Spleen (tissue), 11 donors: ENCODE results near the gene PPP1R26. TPM values are rescaled to one million over a fixed set of nuclear protein-coding genes. Genes with fewer than 3 reads are reported as not detected.
"Not testable (repeated sequence)": the region's sequence is repeated elsewhere in the genome, so short reads cannot be mapped to it uniquely, and the experiment has no call there.

Experiments used
- DNase-seq: peaks from one replicate; pipeline ENCODE4 v3.0.0-alpha.2; 2020
- H3K27ac ChIP-seq, 8 donors: fragments of 200-600 bp; sonication (generic) in 7 of 8; 1 replicate in 4 of 8; 2 replicates in 4 of 8; pipeline versions ENCODE4 v1.5.0 to v1.8.0; 2016 to 2021; ENCODE audit warnings: inconsistent platforms in 4 of 8, mild to moderate bottlenecking in 4 of 8, moderate library complexity in 1 of 8
- H3K27me3 ChIP-seq, 7 donors: fragments of 200-600 bp; sonication (generic) in 6 of 7; replicated peaks in 1 of 7; 1 replicate in 4 of 7; 2 replicates in 3 of 7; pipeline versions ENCODE4 v1.5.0 to v1.8.0; 2016 to 2021; ENCODE audit warnings: inconsistent platforms in 3 of 7, mild to moderate bottlenecking in 1 of 7
- H3K36me3 ChIP-seq, 6 donors: fragments of 200-600 bp; sonication (generic) in 5 of 6; 1 replicate in 4 of 6; 2 replicates in 2 of 6; pipeline versions ENCODE4 v1.5.0 to v1.8.0; 2016 to 2021; ENCODE audit warnings: inconsistent platforms in 2 of 6
- H3K4me1 ChIP-seq, 6 donors: fragments of 200-600 bp; sonication (generic) in 5 of 6; 1 replicate in 3 of 6; 2 replicates in 3 of 6; pipeline versions ENCODE4 v1.5.0 to v1.8.0; 2016 to 2021; ENCODE audit warnings: inconsistent platforms in 3 of 6
- H3K4me3 ChIP-seq, 8 donors: fragments of 200-600 bp; sonication (generic) in 7 of 8; 1 replicate in 4 of 8; 2 replicates in 4 of 8; pipeline versions ENCODE4 v1.5.0 to v1.8.0; 2016 to 2021; ENCODE audit warnings: inconsistent platforms in 4 of 8, mild to moderate bottlenecking in 4 of 8, moderate library complexity in 2 of 8
- H3K9me3 ChIP-seq, 8 donors: fragments of 200-600 bp; sonication (generic) in 7 of 8; 1 replicate in 4 of 8; 2 replicates in 4 of 8; pipeline versions ENCODE4 v1.5.0 to v1.8.0; 2016 to 2021; ENCODE audit warnings: inconsistent platforms in 4 of 8
- POLR2A ChIP-seq, 3 donors: fragments of 450-650 bp; IDR thresholded peaks; one replicate each; pipeline ENCODE4 v1.5.1; 2017; ENCODE audit warnings: antibody characterized with exemption in 3 of 3, mild to moderate bottlenecking in 1 of 3
- POLR2AphosphoS5 ChIP-seq, 3 donors: sonication (generic); formaldehyde crosslinking; IDR thresholded peaks; one replicate each; pipeline ENCODE4 v1.5.1; 2017; ENCODE audit warnings: antibody characterized with exemption in 3 of 3
- WGBS, 5 donors: extraction: QIAGEN DNeasy Blood & Tissue Kit in 3 of 5; methylation state at CpG; one replicate each; pipeline versions ENCODE4 v1.1.5 to v1.1.7; 2013 to 2018; 5-methylcytosine and 5-hydroxymethylcytosine counted together
- intact Hi-C: fragments of 100-400 bp; cut with DNase I; formaldehyde crosslinking; loops from one replicate; pipeline ENCODE4 v1.15.0; 2023; ENCODE audit warnings: low total_unique reads
- polyA plus RNA-seq, 3 donors: library from polyadenylated mRNA; stranded (reverse); fragments of 200-250 nt; gene quantifications; one replicate each; pipeline ENCODE4 v1.2.1, GENCODE V29; 2013
- total RNA-seq, 7 donors: library from RNA; depleted of rRNA in 3 of 7; stranded (reverse); fragments of >200 nt in 3 of 7; fragmentation: NEBNext Ultra II Directional in 4 of 7; extraction: Animal tissue kit (Norgen Biotek cat#: 25700) in 4 of 7; gene quantifications; one replicate each; pipeline versions ENCODE4 v1.1.0 to v1.2.1, GENCODE V29; 2016 to 2021
- TF ChIP-seq, protein P1 (sequence below), 11 experiments: fragments of 200-600 bp in 7 of 11; fragments of 450-650 bp in 4 of 11; sonication (generic) in 4 of 11; IDR thresholded peaks in 8 of 11; conservative IDR thresholded peaks in 3 of 11; 1 replicate in 7 of 11; 2 replicates in 4 of 11; pipeline versions ENCODE4 v1.4.0 to v1.8.0; 2016 to 2021; ENCODE audit warnings: antibody characterized with exemption in 11 of 11, inconsistent platforms in 4 of 11, mild to moderate bottlenecking in 1 of 11
- donor health status: healthy with polysubstance abuse.
- donor health status: DM: no; HTN: no; CAD: no; lungs with moderate emphysema.
- donor health status: DM: no; HTN: no; CAD: no.
- donor health status: Bipolar disorder and iron deficiency.
- donor health status: healthy.
- donor health status: DM: no; HTN: no; CAD: no.
- donor health status: DM: yes; HTN: yes; CAD: no.

The PPP1R26 gene
- total and polyA plus RNA-seq, 10 donors: 1.8 to 18.7 (median 9.3) TPM

GRCh38 chr9:135450956-135451355 is 28.6 kb upstream of the PPP1R26 start:
- H3K9me3 ChIP-seq: peaks cover 0 to 4% (median 0%) of the 10 kb centered on the region in 8 donors
- no peak overlapping the region for H3K4me3 ChIP-seq
- TF ChIP-seq, protein P1, sequence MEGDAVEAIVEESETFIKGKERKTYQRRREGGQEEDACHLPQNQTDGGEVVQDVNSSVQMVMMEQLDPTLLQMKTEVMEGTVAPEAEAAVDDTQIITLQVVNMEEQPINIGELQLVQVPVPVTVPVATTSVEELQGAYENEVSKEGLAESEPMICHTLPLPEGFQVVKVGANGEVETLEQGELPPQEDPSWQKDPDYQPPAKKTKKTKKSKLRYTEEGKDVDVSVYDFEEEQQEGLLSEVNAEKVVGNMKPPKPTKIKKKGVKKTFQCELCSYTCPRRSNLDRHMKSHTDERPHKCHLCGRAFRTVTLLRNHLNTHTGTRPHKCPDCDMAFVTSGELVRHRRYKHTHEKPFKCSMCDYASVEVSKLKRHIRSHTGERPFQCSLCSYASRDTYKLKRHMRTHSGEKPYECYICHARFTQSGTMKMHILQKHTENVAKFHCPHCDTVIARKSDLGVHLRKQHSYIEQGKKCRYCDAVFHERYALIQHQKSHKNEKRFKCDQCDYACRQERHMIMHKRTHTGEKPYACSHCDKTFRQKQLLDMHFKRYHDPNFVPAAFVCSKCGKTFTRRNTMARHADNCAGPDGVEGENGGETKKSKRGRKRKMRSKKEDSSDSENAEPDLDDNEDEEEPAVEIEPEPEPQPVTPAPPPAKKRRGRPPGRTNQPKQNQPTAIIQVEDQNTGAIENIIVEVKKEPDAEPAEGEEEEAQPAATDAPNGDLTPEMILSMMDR (IDR thresholded peaks at IDR 0.05 in 8 of 11, conservative IDR thresholded peaks at IDR 0.05 in 3 of 11): no peak
- H3K27ac ChIP-seq: no peak overlapping the region
- H3K4me1 ChIP-seq: no peaks in the 10 kb centered on the region
- H3K27me3 ChIP-seq: peaks cover 0 to 45% (median 0%) of the 10 kb centered on the region in 7 donors
- 88 to 95% (median 91%) methylated on average over 10 of the region's 10 CpGs for WGBS, 5 donors
- no peaks in the 10 kb centered on the region for H3K36me3 ChIP-seq
- no peak for DNase-seq
- intact Hi-C loops: no loop called here

DNA sequence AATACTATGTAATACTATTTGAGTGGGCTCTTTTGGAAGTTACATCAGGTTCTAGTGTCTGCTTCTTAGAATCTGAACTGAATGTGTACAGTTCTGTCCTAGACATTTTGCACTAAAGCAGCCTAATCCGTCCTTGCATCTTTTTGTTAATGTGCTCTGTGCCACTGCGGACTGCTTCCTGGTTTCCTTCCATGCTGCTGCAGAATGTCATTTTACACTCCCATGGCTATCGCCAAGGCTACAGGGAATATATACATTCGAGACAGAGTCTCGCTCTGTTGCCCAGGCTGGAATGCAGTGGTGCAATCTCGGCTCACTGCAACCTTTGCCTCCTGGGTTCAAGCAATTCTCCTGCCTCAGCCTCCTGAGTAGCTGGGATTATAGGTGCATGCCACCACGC is 27.7 kb upstream of the PPP1R26 start:
- H3K36me3 ChIP-seq, H3K4me1 ChIP-seq, H3K4me3 ChIP-seq, DNase-seq, intact Hi-C loops, H3K27ac ChIP-seq, H3K9me3 ChIP-seq: not testable (repeated sequence)
- peaks cover 0 to 54% (median 0%) of the 10 kb centered on the region in 7 donors for H3K27me3 ChIP-seq
- WGBS, 5 donors: 72 to 87% (median 84%) methylated on average over 6 to 7 of the region's 7 CpGs

DNA sequence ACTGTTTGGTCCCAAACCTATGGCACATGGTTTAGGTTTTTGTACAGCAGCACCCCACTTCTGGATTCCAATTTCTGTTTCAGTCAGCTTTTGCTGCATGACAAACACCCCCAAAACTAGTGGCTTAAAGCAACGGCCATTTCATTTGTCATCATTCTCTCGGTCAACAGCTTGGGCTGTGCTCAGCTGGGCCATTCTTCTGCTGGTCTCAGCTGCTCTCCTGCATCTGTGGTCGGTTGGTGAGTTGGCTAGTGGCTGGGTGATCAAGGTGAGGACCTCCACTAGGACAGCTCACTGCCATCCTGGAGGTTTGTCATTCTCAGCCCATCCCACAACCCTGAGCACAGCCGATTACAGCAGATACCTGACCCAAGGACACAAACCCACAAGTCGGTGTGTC is 24.8 kb upstream of the PPP1R26 start:
- no peaks in the 10 kb centered on the region for H3K36me3 ChIP-seq
- H3K9me3 ChIP-seq: peaks cover 0 to 4% (median 0%) of the 10 kb centered on the region in 8 donors
- TF ChIP-seq, protein P1 (IDR thresholded peaks at IDR 0.05 in 8 of 11, conservative IDR thresholded peaks at IDR 0.05 in 3 of 11): no peak
- TF ChIP-seq POLR2A (IDR thresholded peaks at IDR 0.05): no peak
- intact Hi-C loops: no loop called here
- 81 to 91% (median 85%) methylated on average over 5 of the region's 5 CpGs for whole genome bisulfite sequencing, 5 donors
- H3K4me3 ChIP-seq: no peak overlapping the region
- H3K4me1 ChIP-seq: no peaks in the 10 kb centered on the region
- DNase-seq: no peak
- peak overlapping the region in 1 of 8 donors; percentile 1 for H3K27ac ChIP-seq
- H3K27me3 ChIP-seq: peaks cover 0 to 55% (median 0%) of the 10 kb centered on the region in 7 donors

- 55 to 77% (median 70%) methylated on average over 23 of the region's 23 CpGs for WGBS, 5 donors
- Histone ChIP-seq H3K9me3 (peaks cover 0 to 4% (median 0%) of the 10 kb centered on the region in 8 donors), H3K4me1 (no peaks in the 10 kb centered on the region), H3K36me3 (no peaks in the 10 kb centered on the region), H3K27ac (peak overlapping the region in 1 of 8 donors; percentile 1), H3K4me3 (no peak overlapping the region), H3K27me3 (peaks cover 0 to 62% (median 0%) of the 10 kb centered on the region in 7 donors)
- TF ChIP-seq, protein P1 (IDR thresholded peaks at IDR 0.05 in 8 of 11, conservative IDR thresholded peaks at IDR 0.05 in 3 of 11): no peak
- TF ChIP-seq POLR2AphosphoS5 (IDR thresholded peaks at IDR 0.05): peak in 1 of 3 donors; percentile 9
- no peak for DNase-seq
- intact Hi-C loops: no loop called here
Measured at GRCh38 chr9:135455401-135456030, 24.1 kb upstream of the PPP1R26 start.
